WTC11 (cell line): ENCODE measurements around the gene ZBTB7B. TPM values are rescaled to one million over a fixed set of nuclear protein-coding genes. Genes with fewer than 3 reads are reported as not detected.
A peak's percentile ranks its signal among the peaks of the same experiment; 100 is the strongest.

Experiments used
- ATAC-seq: fragments of 200-7000 bp; cut with Tn5 transposase; 2 replicates; pipeline ENCODE4 v1.10.0; 2021; ENCODE audit warnings: mild to moderate bottlenecking, moderate library complexity
- CTCF ChIA-PET: fragments of 300-600 bp; sonication (Branson Sonifier 250); formaldehyde crosslinking; loops from one replicate; lab custom pipeline; 2021; ENCODE audit warnings: antibody characterized with exemption; lab: Charles Lee
- POLR2A ChIA-PET: fragments of 350-600 bp; sonication (Branson Sonifier 250); formaldehyde crosslinking; loops from one replicate; lab custom pipeline; 2021; ENCODE audit warnings: antibody characterized with exemption; lab: Charles Lee
- DNase-seq: peaks from one replicate; pipeline ENCODE4 v3.0.0; 2021; ENCODE audit warnings: low spot score
- H3K27ac Mint-ChIP-seq: 2 replicates; pipeline ENCODE4 v1.8.0; 2021; ENCODE audit warnings: mixed read lengths
- H3K27me3 Mint-ChIP-seq: 2 replicates; pipeline ENCODE4 v1.8.0; 2021; ENCODE audit warnings: low read depth, mild to moderate bottlenecking, moderate library complexity, mixed read lengths
- H3K36me3 Mint-ChIP-seq: 2 replicates; pipeline ENCODE4 v1.8.0; 2021; ENCODE audit warnings: mixed read lengths
- H3K4me1 Mint-ChIP-seq: 2 replicates; pipeline ENCODE4 v1.8.0; 2022; ENCODE audit warnings: mixed read lengths
- H3K4me3 Mint-ChIP-seq: 2 replicates; pipeline ENCODE4 v1.8.0; 2021; ENCODE audit warnings: mild to moderate bottlenecking, moderate library complexity, mixed read lengths
- H3K9me3 Mint-ChIP-seq: 2 replicates; pipeline ENCODE4 v1.8.0; 2021; ENCODE audit warnings: mixed read lengths
- ATF1 ChIP-seq: sonication (generic); formaldehyde crosslinking; IDR thresholded peaks from 2 replicates; pipeline ENCODE4 v1.8.1; 2023; ENCODE audit warnings: mild to moderate bottlenecking, moderate library complexity, missing genetic modification reagents
- CREM ChIP-seq: sonication (generic); formaldehyde crosslinking; IDR thresholded peaks from 2 replicates; pipeline ENCODE4 v1.8.1; 2022; ENCODE audit warnings: mild to moderate bottlenecking, missing genetic modification reagents, moderate library complexity
- GRHL2 ChIP-seq: fragments of 250-450 bp; sonication (Bioruptor Pico); IDR thresholded peaks from 2 replicates; pipeline ENCODE4 v1.8.0; 2022; ENCODE audit warnings: mild to moderate bottlenecking, moderate library complexity; ENCODE audit not compliant: insufficient replicate concordance, severe bottlenecking
- HMGA2 ChIP-seq: fragments of 250-450 bp; sonication (Bioruptor Pico); IDR thresholded peaks from 2 replicates; pipeline ENCODE4 v1.4.0; 2021; ENCODE audit warnings: mild to moderate bottlenecking, moderate library complexity
- IRF2 ChIP-seq: sonication (generic); formaldehyde crosslinking; IDR thresholded peaks from 2 replicates; pipeline ENCODE4 v1.8.0; 2022; ENCODE audit warnings: low read depth, missing genetic modification reagents, borderline replicate concordance
- NFYB ChIP-seq: sonication (generic); formaldehyde crosslinking; conservative IDR thresholded peaks from 2 replicates; pipeline ENCODE4 v1.8.0; 2022; ENCODE audit warnings: low read depth, missing genetic modification reagents
- NR3C1 ChIP-seq: sonication (generic); formaldehyde crosslinking; conservative IDR thresholded peaks from 2 replicates; pipeline ENCODE4 v1.8.1; 2023; ENCODE audit warnings: low read depth, mild to moderate bottlenecking, missing genetic modification reagents
- TEAD1 ChIP-seq: sonication (generic); formaldehyde crosslinking; IDR thresholded peaks from 2 replicates; pipeline ENCODE4 v1.8.0; 2022; ENCODE audit warnings: mild to moderate bottlenecking, missing genetic modification reagents
- TEAD4 ChIP-seq: sonication (generic); formaldehyde crosslinking; IDR thresholded peaks from 2 replicates; pipeline ENCODE4 v1.8.0; 2022; ENCODE audit warnings: mild to moderate bottlenecking, missing genetic modification reagents
- ZNF232 ChIP-seq: sonication (generic); formaldehyde crosslinking; IDR thresholded peaks from 2 replicates; pipeline ENCODE4 v1.8.0; 2022; ENCODE audit warnings: mild to moderate bottlenecking, missing genetic modification reagents
- ZNF317 ChIP-seq: sonication (generic); formaldehyde crosslinking; IDR thresholded peaks from 2 replicates; pipeline ENCODE4 v1.8.1; 2023; ENCODE audit warnings: low read depth, mild to moderate bottlenecking, moderate library complexity, missing genetic modification reagents, borderline replicate concordance
- total RNA-seq: library from RNA; stranded (reverse); gene quantifications from 3 replicates; pipeline ENCODE4 v1.2.3, GENCODE V29; 2021
- TF ChIP-seq, protein P1 (sequence below): sonication (generic); formaldehyde crosslinking; IDR thresholded peaks from 2 replicates; pipeline ENCODE4 v1.8.0; 2022; ENCODE audit warnings: missing genetic modification reagents
- TF ChIP-seq, protein P2 (sequence below): sonication (generic); formaldehyde crosslinking; IDR thresholded peaks from 2 replicates; pipeline ENCODE4 v1.8.0; 2023; ENCODE audit warnings: mild to moderate bottlenecking, missing genetic modification reagents
- TF ChIP-seq, protein P3 (sequence below): sonication (generic); formaldehyde crosslinking; conservative IDR thresholded peaks from 2 replicates; pipeline ENCODE4 v1.8.1; 2022; ENCODE audit warnings: mild to moderate bottlenecking, missing genetic modification reagents
- TF ChIP-seq, protein P4 (sequence below): fragments of 250-450 bp; sonication (Bioruptor Pico); IDR thresholded peaks from 2 replicates; pipeline ENCODE4 v1.8.0; 2021; ENCODE audit warnings: mild to moderate bottlenecking
- TF ChIP-seq, protein P5 (sequence below): sonication (generic); formaldehyde crosslinking; IDR thresholded peaks from 2 replicates; pipeline ENCODE4 v1.8.1; 2023; ENCODE audit warnings: mild to moderate bottlenecking, missing genetic modification reagents, moderate library complexity
- TF ChIP-seq, protein P6 (sequence below): sonication (generic); formaldehyde crosslinking; IDR thresholded peaks from 2 replicates; pipeline ENCODE4 v1.8.1; 2023; ENCODE audit warnings: mild to moderate bottlenecking, missing genetic modification reagents

Gene ZBTB7B
- total RNA-seq, 1 experiment from 2014 or later, result 29.8 TPM

DNA sequence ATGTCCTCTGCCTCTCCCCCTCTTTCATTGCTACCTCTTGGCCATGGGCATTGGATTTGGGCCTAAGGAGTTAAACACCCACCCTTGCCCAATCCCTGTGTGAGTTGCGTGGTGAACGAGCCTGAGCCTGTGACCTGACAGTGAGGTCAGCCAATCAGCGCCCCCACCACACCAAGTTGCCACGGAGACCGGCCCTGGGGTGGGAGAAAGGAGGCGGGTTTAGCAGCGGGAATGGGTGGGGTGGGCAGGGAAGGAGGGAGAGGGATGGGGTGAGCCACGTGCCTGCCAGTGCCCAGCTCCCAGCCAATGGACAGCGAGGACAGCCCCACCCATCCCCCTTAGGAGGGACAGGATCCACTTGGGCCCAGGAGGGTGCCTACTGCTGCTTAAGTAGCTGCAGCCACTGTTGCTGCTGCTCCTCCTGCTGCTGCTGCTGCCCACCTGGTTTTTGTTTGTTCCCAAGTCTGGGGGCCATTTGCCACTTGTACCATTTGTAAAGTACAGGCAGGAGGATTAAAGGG lies 9.5 kb downstream of the ZBTB7B start (continued):
- TF ChIP-seq, protein P1, sequence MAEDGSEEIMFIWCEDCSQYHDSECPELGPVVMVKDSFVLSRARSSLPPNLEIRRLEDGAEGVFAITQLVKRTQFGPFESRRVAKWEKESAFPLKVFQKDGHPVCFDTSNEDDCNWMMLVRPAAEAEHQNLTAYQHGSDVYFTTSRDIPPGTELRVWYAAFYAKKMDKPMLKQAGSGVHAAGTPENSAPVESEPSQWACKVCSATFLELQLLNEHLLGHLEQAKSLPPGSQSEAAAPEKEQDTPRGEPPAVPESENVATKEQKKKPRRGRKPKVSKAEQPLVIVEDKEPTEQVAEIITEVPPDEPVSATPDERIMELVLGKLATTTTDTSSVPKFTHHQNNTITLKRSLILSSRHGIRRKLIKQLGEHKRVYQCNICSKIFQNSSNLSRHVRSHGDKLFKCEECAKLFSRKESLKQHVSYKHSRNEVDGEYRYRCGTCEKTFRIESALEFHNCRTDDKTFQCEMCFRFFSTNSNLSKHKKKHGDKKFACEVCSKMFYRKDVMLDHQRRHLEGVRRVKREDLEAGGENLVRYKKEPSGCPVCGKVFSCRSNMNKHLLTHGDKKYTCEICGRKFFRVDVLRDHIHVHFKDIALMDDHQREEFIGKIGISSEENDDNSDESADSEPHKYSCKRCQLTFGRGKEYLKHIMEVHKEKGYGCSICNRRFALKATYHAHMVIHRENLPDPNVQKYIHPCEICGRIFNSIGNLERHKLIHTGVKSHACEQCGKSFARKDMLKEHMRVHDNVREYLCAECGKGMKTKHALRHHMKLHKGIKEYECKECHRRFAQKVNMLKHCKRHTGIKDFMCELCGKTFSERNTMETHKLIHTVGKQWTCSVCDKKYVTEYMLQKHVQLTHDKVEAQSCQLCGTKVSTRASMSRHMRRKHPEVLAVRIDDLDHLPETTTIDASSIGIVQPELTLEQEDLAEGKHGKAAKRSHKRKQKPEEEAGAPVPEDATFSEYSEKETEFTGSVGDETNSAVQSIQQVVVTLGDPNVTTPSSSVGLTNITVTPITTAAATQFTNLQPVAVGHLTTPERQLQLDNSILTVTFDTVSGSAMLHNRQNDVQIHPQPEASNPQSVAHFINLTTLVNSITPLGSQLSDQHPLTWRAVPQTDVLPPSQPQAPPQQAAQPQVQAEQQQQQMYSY (CRISPR knock-in tag), result peak; percentile 60; the same call in 1 of the 2 replicates
- TF ChIP-seq, protein P2, sequence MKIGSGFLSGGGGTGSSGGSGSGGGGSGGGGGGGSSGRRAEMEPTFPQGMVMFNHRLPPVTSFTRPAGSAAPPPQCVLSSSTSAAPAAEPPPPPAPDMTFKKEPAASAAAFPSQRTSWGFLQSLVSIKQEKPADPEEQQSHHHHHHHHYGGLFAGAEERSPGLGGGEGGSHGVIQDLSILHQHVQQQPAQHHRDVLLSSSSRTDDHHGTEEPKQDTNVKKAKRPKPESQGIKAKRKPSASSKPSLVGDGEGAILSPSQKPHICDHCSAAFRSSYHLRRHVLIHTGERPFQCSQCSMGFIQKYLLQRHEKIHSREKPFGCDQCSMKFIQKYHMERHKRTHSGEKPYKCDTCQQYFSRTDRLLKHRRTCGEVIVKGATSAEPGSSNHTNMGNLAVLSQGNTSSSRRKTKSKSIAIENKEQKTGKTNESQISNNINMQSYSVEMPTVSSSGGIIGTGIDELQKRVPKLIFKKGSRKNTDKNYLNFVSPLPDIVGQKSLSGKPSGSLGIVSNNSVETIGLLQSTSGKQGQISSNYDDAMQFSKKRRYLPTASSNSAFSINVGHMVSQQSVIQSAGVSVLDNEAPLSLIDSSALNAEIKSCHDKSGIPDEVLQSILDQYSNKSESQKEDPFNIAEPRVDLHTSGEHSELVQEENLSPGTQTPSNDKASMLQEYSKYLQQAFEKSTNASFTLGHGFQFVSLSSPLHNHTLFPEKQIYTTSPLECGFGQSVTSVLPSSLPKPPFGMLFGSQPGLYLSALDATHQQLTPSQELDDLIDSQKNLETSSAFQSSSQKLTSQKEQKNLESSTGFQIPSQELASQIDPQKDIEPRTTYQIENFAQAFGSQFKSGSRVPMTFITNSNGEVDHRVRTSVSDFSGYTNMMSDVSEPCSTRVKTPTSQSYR (CRISPR knock-in tag), result peak; percentile 66; the same call in 1 of the 2 replicates
- TF ChIP-seq, protein P3, sequence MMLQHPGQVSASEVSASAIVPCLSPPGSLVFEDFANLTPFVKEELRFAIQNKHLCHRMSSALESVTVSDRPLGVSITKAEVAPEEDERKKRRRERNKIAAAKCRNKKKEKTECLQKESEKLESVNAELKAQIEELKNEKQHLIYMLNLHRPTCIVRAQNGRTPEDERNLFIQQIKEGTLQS (CRISPR knock-in tag), result no peak
- TF ChIP-seq TEAD4 (no peak), NFYB (peak; percentile 77), NR3C1 (CRISPR knock-in tag) (no peak)

DNA sequence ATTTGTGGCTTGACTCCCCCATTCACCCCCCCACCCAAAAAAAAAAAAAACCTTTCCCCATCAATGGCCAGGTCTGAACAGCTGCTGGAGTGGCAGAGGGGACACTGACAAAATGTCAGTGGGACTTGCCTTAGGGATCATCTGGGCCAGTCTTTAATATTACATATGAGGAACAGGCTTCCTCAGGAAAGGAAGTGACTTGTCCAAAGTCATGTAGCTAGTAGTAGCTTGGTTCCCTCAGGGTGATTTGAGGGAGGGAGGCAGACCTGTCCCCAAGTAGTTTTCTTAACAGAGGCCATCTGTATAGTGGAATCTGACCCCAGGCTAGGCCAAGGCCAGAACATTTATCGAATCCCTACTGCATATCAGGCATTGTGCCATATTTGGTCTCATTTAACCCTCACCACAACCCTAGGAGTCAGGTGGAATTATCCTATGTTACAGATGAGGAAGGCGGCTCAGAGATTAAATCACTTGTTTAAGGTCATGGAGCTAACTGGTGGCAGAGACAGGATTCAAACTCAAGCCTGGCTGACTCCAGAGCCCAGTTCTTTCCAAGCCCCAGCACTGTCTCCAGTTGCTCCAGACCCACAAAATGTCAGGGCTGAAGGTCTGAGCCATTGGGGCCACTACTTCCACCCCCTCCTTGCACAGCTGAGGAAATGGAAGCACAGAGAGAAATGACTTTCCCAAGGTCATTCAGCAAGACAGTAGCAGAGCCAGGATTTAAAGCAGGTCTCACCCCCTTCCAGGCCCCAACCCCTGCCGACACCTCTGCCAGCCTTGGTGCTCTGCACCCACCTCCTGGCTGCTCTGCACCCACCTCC lies 10.4 kb downstream of the ZBTB7B start:
- Mint-ChIP-seq H3K36me3 (peaks cover 8% of the 10 kb centered on the region; the same call in 1 of the 2 replicates), H3K4me1 (peaks cover 53% of the 10 kb centered on the region), H3K27ac (peak overlapping the region; percentile 46; the same call in 1 of the 2 replicates), H3K9me3 (no peaks in the 10 kb centered on the region), H3K4me3 (no peak overlapping the region), H3K27me3 (no peaks in the 10 kb centered on the region)
- CTCF ChIA-PET, result interaction anchor here (0.6 to 6.8 kb wide), 18 partner anchors 8 to 181 kb away, joined by 3 to 73 read pairs (median 8); partner anchors contain the start of genes ADAM15, EFNA4, LENEP and PBXIP1
- ATAC-seq (no peak), DNase-seq (no peak)
- POLR2A ChIA-PET, result interaction anchor here (0.8 to 1.5 kb wide), 5 partner anchors 9 to 43 kb away, joined by 3 to 6 read pairs (median 4); partner anchors contain the start of genes FLAD1, LENEP and SHC1
- TF ChIP-seq, protein P4, sequence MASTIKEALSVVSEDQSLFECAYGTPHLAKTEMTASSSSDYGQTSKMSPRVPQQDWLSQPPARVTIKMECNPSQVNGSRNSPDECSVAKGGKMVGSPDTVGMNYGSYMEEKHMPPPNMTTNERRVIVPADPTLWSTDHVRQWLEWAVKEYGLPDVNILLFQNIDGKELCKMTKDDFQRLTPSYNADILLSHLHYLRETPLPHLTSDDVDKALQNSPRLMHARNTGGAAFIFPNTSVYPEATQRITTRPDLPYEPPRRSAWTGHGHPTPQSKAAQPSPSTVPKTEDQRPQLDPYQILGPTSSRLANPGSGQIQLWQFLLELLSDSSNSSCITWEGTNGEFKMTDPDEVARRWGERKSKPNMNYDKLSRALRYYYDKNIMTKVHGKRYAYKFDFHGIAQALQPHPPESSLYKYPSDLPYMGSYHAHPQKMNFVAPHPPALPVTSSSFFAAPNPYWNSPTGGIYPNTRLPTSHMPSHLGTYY (CRISPR knock-in tag), result no peak
- no peak for TF ChIP-seq CREM (CRISPR knock-in tag)
- TF ChIP-seq, protein P5, sequence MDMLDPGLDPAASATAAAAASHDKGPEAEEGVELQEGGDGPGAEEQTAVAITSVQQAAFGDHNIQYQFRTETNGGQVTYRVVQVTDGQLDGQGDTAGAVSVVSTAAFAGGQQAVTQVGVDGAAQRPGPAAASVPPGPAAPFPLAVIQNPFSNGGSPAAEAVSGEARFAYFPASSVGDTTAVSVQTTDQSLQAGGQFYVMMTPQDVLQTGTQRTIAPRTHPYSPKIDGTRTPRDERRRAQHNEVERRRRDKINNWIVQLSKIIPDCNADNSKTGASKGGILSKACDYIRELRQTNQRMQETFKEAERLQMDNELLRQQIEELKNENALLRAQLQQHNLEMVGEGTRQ (CRISPR knock-in tag), result no peak
- TF ChIP-seq, protein P6, sequence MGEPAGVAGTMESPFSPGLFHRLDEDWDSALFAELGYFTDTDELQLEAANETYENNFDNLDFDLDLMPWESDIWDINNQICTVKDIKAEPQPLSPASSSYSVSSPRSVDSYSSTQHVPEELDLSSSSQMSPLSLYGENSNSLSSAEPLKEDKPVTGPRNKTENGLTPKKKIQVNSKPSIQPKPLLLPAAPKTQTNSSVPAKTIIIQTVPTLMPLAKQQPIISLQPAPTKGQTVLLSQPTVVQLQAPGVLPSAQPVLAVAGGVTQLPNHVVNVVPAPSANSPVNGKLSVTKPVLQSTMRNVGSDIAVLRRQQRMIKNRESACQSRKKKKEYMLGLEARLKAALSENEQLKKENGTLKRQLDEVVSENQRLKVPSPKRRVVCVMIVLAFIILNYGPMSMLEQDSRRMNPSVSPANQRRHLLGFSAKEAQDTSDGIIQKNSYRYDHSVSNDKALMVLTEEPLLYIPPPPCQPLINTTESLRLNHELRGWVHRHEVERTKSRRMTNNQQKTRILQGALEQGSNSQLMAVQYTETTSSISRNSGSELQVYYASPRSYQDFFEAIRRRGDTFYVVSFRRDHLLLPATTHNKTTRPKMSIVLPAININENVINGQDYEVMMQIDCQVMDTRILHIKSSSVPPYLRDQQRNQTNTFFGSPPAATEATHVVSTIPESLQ (CRISPR knock-in tag), result no peak
- TF ChIP-seq, protein P1 (CRISPR knock-in tag), result no peak
- TF ChIP-seq TEAD1 (CRISPR knock-in tag), result no peak
- no peak for TF ChIP-seq ZNF317
- no peak for TF ChIP-seq GRHL2 (CRISPR knock-in tag)
- no peak for TF ChIP-seq ATF1 (CRISPR knock-in tag)
- TF ChIP-seq IRF2 (CRISPR knock-in tag), result no peak
- no peak for TF ChIP-seq HMGA2 (CRISPR knock-in tag)
- no peak for TF ChIP-seq ZNF232 (CRISPR knock-in tag)
